ENCODE data around the gene ZBTB48. TPM values are rescaled to one million over a fixed set of nuclear protein-coding genes. Genes with fewer than 3 reads are reported as not detected.
"Not testable (repeated sequence)": the region's sequence is repeated elsewhere in the genome, so short reads cannot be mapped to it uniquely, and the experiment has no call there.

Gene ZBTB48
- total RNA-seq, 1 donor from 2014 or later = 18.3 TPM

GRCh38 chr1:6635910-6636760, 56.3 kb downstream of the ZBTB48 start:
- H3K4me3 ChIP-seq = no peak overlapping the region
- H3K4me1 ChIP-seq = no peaks in the 10 kb centered on the region
- H3K27me3 ChIP-seq = no peaks in the 10 kb centered on the region
- no peaks in the 10 kb centered on the region for H3K79me2 ChIP-seq (ENCODE audit: low read depth)
- H4K20me1 ChIP-seq (ENCODE audit: low read depth) = no peaks in the 10 kb centered on the region
- H3K36me3 ChIP-seq = no peaks in the 10 kb centered on the region
- no peaks in the 10 kb centered on the region for H3K9me3 ChIP-seq (ENCODE audit: low read depth)
- Mint-ChIP-seq H3K27ac (no peak overlapping the region), H3K4me3 (no peak overlapping the region), H3K27me3 (ENCODE audit: insufficient read depth, low read depth) (peaks cover 7% of the 10 kb centered on the region), H3K36me3 (peaks cover 10% of the 10 kb centered on the region), H3K9me3 (no peaks in the 10 kb centered on the region), H3K4me1 (no peaks in the 10 kb centered on the region)
- peaks cover 15% of the 10 kb centered on the region for H3F3A ChIP-seq (ENCODE audit: low read depth)
- no peak overlapping the region for H3K4me2 ChIP-seq
- H3K9ac ChIP-seq = no peak overlapping the region
- H3K27ac ChIP-seq = no peak overlapping the region
- TF ChIP-seq, protein P1, sequence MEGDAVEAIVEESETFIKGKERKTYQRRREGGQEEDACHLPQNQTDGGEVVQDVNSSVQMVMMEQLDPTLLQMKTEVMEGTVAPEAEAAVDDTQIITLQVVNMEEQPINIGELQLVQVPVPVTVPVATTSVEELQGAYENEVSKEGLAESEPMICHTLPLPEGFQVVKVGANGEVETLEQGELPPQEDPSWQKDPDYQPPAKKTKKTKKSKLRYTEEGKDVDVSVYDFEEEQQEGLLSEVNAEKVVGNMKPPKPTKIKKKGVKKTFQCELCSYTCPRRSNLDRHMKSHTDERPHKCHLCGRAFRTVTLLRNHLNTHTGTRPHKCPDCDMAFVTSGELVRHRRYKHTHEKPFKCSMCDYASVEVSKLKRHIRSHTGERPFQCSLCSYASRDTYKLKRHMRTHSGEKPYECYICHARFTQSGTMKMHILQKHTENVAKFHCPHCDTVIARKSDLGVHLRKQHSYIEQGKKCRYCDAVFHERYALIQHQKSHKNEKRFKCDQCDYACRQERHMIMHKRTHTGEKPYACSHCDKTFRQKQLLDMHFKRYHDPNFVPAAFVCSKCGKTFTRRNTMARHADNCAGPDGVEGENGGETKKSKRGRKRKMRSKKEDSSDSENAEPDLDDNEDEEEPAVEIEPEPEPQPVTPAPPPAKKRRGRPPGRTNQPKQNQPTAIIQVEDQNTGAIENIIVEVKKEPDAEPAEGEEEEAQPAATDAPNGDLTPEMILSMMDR (IDR thresholded peaks at IDR 0.05) = no peak
- TF ChIP-seq EZH2phosphoT487 (IDR thresholded peaks at IDR 0.05) (no peak), EZH2 (IDR thresholded peaks at IDR 0.05) (no peak)
- no peak for DNase-seq (ENCODE audit: low spot score)
- no peak overlapping the region for H2AFZ ChIP-seq (replicated peaks)

DNA sequence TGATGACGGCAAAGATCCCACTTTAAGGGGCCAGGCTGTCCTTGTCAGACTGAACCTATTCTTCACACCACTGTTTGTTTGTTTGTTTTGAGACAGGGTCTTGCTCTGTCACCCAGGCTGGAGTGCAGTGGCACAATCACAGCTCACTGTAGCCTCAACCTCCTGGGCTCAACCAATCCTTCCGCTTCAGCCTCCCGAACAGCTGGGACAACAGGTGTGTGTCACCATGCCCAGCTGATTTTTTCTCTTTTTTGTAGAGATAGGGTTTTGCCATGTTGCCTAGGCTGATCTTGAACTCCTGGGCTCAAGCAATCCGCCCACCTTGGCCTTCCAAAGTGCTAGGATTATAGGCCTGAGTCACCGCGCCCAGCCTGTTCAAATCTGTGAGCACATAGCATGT, 57.0 kb downstream of the ZBTB48 start:
- not testable (repeated sequence) for H3K27me3 Mint-ChIP-seq (ENCODE audit: insufficient read depth, low read depth); H3K4me3 Mint-ChIP-seq; DNase-seq (ENCODE audit: low spot score); H2AFZ ChIP-seq (replicated peaks); H4K20me1 ChIP-seq (ENCODE audit: low read depth); H3K27me3 ChIP-seq; H3K36me3 ChIP-seq; H3K4me2 ChIP-seq; H3K27ac Mint-ChIP-seq; H3K9me3 ChIP-seq (ENCODE audit: low read depth); H3K27ac ChIP-seq; H3K9me3 Mint-ChIP-seq; H3K4me1 Mint-ChIP-seq; H3K4me3 ChIP-seq; H3K4me1 ChIP-seq; H3K79me2 ChIP-seq (ENCODE audit: low read depth); H3K9ac ChIP-seq
- H3F3A ChIP-seq (ENCODE audit: low read depth) = peaks cover 15% of the 10 kb centered on the region
- H3K36me3 Mint-ChIP-seq = peaks cover 13% of the 10 kb centered on the region

- H3K4me2 ChIP-seq = no peak overlapping the region
- no peak for TF ChIP-seq EZH2phosphoT487 (IDR thresholded peaks at IDR 0.05)
- no peak for TF ChIP-seq EZH2 (IDR thresholded peaks at IDR 0.05)
- TF ChIP-seq, protein P1 (IDR thresholded peaks at IDR 0.05) = no peak
- no peaks in the 10 kb centered on the region for H3K36me3 ChIP-seq
These were observed 58.0 kb downstream of the ZBTB48 start for GRCh38 chr1:6637770-6638169.

DNA sequence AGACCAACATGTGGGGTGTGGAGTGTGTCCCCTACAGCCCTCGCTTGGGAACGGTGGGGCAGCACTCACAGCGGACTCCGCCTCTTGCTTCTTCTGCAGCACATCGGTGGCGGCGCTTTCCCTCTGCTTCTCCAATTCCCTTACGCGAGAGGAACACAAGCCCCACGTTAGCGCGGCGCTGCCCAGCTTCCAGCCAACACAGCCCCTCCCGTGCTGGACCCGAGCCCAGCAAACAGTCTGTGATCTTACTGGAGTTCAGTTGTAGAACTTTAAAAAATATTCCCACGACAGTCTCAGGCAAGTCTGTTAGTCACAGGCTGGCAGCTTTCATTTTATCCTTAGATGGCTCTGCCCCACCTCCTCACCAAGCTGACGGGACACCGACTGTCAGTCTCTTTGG, 58.4 kb downstream of the ZBTB48 start:
- peaks cover 21% of the 10 kb centered on the region for H3K36me3 Mint-ChIP-seq
- Histone ChIP-seq H3K9me3 (ENCODE audit: low read depth) (no peaks in the 10 kb centered on the region), H3F3A (ENCODE audit: low read depth) (peaks cover 15% of the 10 kb centered on the region), H3K79me2 (ENCODE audit: low read depth) (no peaks in the 10 kb centered on the region), H3K36me3 (no peaks in the 10 kb centered on the region), H3K9ac (no peak overlapping the region), H3K27ac (no peak overlapping the region), H3K27me3 (no peaks in the 10 kb centered on the region), H3K4me2 (no peak overlapping the region), H3K4me3 (no peak overlapping the region), H3K4me1 (no peaks in the 10 kb centered on the region), H2AFZ (replicated peaks) (no peak overlapping the region), H4K20me1 (ENCODE audit: low read depth) (no peaks in the 10 kb centered on the region)
- H3K4me3 Mint-ChIP-seq = no peak overlapping the region
- peaks cover 6% of the 10 kb centered on the region for H3K27me3 Mint-ChIP-seq (ENCODE audit: insufficient read depth, low read depth)
- no peaks in the 10 kb centered on the region for H3K9me3 Mint-ChIP-seq
- DNase-seq (ENCODE audit: low spot score) = no peak
- TF ChIP-seq EZH2phosphoT487 (IDR thresholded peaks at IDR 0.05) = no peak
- no peak for TF ChIP-seq EZH2 (IDR thresholded peaks at IDR 0.05)
- TF ChIP-seq, protein P1 (IDR thresholded peaks at IDR 0.05) = no peak
- no peak overlapping the region for H3K27ac Mint-ChIP-seq
- no peaks in the 10 kb centered on the region for H3K4me1 Mint-ChIP-seq

More at GRCh38 chr1:6637770-6638169, 58.0 kb downstream of the ZBTB48 start:
- Mint-ChIP-seq H3K9me3 (no peaks in the 10 kb centered on the region), H3K27me3 (ENCODE audit: insufficient read depth, low read depth) (peaks cover 6% of the 10 kb centered on the region), H3K36me3 (peaks cover 20% of the 10 kb centered on the region), H3K4me1 (no peaks in the 10 kb centered on the region), H3K4me3 (no peak overlapping the region), H3K27ac (no peak overlapping the region)
- Histone ChIP-seq H3K79me2 (ENCODE audit: low read depth) (no peaks in the 10 kb centered on the region), H3K27ac (no peak overlapping the region), H3K9me3 (ENCODE audit: low read depth) (no peaks in the 10 kb centered on the region), H3K4me3 (no peak overlapping the region), H2AFZ (replicated peaks) (no peak overlapping the region), H3F3A (ENCODE audit: low read depth) (peaks cover 15% of the 10 kb centered on the region), H3K4me1 (no peaks in the 10 kb centered on the region), H4K20me1 (ENCODE audit: low read depth) (no peaks in the 10 kb centered on the region), H3K27me3 (no peaks in the 10 kb centered on the region), H3K9ac (no peak overlapping the region)
- DNase-seq (ENCODE audit: low spot score) = no peak

Measured in neural progenitor cell (in vitro differentiated cells).